Hindlimb muscle (tissue), 1 donor: ENCODE measurements around the gene CAGE1. TPM values are rescaled to one million over a fixed set of nuclear protein-coding genes. Genes with fewer than 3 reads are reported as not detected.

Source experiments
- DNase-seq: peaks from one replicate; pipeline ENCODE4 v3.0.0-alpha.2; 2013
- polyA plus RNA-seq: library from polyadenylated mRNA; unstranded; fragments of 120-200 nt; gene quantifications from one replicate; pipeline ENCODE4 v1.2.1, GENCODE V29; 2013; ENCODE audit not compliant: insufficient read length

The CAGE1 gene
- 0.06 TPM for polyA plus RNA-seq

GRCh38 chr6:7389451-7390225, at the start of gene CAGE1, which contains the start of gene RIOK1:
CAGE1 (minus strand) TSS chr6:7389742; CDS start chr6:7387173, 2,569 bp downstream.
RIOK1 (plus strand) TSS chr6:7389808; CDS start chr6:7390003, 195 bp downstream.
- DNase-seq = peak; percentile 94

DNA sequence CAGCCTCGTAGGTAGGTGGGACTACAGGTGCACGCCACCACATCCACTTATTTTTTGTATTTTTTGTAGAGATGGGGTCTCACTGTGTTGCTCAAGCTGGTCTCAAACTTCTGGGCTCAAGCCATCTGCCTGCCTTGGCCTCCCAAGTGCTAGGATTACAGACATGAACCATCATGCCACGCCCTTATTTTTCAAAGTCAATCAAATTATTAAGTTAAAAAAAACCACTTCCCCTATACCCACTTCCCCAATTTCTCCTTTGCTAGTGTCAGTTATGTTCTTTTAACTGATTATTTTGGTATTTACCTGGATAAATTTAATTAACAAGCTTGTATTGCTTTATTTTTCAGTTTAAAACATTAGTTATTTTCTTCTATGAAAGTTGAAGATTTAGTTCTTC, 49.7 kb upstream of the CAGE1 start:
- DNase-seq = no peak

DNA sequence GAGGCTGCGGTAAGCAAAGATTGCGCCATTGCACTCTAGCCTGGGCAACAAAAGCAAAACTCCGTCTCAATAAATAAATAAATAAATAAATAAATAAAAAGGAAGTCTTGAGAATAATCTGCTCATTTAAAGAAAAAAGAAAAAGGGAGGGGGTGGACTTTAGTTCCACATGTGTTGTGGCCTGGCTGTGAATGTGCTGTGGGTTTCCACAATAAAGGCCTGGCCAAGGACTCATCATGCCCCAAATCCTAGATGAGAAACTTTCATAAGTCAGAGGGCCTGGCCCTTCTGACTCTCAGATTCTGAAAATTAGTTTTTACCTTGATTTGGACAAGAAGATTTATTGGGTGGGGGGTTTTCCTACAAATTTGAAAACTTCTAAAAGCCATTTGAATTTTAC, 48.5 kb upstream of the CAGE1 start:
- DNase-seq = no peak

- DNase-seq = no peak
These were observed 45.1 kb upstream of the CAGE1 start for GRCh38 chr6:7434672-7435071.

GRCh38 chr6:7433121-7433617, 43.6 kb upstream of the CAGE1 start:
- no peak for DNase-seq

DNA sequence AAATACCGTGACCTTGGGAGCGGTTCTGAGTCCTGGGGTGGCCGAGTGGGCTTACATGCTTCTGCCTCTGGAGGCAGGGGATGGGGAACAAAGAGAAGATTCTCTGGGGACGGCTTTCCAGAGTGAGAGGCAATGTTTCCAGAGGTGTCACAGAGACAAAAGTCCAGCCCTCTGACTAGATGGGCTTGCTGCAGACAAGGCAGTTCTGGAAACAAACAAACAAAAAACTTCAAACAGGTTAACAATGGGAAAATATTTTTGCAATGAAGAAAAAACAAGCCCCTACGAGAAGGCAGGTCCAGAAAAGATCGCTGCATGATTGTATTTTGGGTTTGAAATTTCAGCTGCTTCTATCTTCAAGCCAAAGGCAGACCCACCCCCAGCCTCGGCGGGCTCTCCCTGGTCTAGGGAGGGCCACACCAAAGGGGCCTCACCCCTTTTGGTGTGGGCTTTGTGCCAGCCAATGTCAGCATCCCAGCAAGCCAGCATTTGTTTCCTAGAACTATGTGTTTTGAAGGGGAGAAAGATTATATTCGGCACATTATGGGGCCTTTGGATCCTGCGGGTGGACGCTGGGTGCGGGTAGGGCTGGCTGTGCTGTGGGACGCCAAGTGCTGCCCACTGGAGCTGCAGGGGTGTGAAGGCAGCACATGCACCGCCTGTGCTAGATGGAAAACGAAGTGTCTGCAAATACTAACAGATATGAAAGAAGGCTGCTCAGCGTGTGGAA, 43.0 kb upstream of the CAGE1 start:
- DNase-seq = no peak

- DNase-seq = no peak
These were observed 42.3 kb upstream of the CAGE1 start for GRCh38 chr6:7431674-7432390.

GRCh38 chr6:7431313-7431673, 41.8 kb upstream of the CAGE1 start:
- no peak for DNase-seq

- DNase-seq = no peak
These were observed 37.1 kb upstream of the CAGE1 start for GRCh38 chr6:7426447-7427169.

- no peak for DNase-seq
These were observed 36.3 kb upstream of the CAGE1 start for GRCh38 chr6:7425808-7426190.

GRCh38 chr6:7424967-7425807, 35.6 kb upstream of the CAGE1 start:
- DNase-seq = no peak

- no peak for DNase-seq
These were observed 34.5 kb upstream of the CAGE1 start for GRCh38 chr6:7424058-7424457.

DNA sequence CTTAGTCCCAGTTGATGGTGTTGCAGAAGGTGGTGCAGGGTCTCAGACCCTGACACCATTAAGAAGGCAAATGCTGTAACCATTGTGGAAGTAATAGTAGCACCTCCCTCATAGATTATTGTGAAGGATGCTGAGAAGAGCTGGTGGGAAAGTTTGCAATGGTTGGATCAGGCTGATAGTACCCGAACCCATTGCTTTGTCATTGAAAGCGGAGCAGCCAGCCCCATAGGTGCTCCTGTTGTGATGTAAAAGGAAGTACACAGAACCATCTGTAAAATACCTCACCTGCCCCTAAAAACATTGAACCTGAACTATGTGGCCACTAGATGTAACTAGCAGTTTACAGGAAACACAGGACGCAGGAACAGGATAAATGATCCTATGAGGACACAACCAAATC, 31.5 kb upstream of the CAGE1 start:
- no peak for DNase-seq

DNA sequence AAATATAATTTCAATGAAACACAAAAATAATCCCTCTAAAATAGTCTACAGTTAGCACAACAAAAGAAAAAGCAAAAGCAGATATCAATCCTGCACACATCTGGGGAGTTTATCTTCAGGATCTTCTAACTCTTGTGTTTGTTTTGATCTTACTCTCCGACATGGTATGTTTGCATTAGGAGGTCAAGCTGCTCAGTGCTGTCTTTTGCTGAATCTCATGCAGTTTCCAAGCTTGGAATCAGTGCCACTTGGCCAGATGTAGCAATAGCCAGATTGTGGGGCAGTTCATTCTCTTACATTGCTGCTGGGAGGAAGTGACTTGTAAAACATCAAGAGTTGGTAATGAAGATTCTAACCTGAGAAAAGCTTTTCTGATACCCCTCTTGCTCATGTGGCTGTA, 29.5 kb upstream of the CAGE1 start:
- no peak for DNase-seq

- no peak for DNase-seq
These were observed 28.8 kb upstream of the CAGE1 start for GRCh38 chr6:7418238-7418905.

- no peak for DNase-seq
These were observed 28.1 kb upstream of the CAGE1 start for GRCh38 chr6:7417684-7418083.

DNA sequence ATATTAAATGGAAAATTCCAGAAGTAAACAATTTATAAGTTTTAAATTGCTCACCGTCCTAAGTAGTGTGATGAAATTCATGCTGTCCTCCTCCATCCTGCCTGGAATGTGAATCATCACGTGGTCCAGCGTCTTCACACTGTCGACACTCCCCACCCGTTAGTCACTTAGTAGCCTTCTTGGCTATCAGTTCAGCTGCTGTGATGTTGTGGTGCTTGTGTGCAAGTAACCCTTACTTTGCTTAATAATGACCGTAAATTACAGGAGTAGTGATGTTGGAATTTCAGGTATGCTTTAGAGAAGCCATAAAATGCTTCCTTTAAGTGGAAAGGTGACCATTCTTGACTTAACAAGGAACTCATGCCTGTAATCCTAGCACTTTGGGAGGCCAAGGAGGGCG, 25.3 kb upstream of the CAGE1 start:
- no peak for DNase-seq

DNA sequence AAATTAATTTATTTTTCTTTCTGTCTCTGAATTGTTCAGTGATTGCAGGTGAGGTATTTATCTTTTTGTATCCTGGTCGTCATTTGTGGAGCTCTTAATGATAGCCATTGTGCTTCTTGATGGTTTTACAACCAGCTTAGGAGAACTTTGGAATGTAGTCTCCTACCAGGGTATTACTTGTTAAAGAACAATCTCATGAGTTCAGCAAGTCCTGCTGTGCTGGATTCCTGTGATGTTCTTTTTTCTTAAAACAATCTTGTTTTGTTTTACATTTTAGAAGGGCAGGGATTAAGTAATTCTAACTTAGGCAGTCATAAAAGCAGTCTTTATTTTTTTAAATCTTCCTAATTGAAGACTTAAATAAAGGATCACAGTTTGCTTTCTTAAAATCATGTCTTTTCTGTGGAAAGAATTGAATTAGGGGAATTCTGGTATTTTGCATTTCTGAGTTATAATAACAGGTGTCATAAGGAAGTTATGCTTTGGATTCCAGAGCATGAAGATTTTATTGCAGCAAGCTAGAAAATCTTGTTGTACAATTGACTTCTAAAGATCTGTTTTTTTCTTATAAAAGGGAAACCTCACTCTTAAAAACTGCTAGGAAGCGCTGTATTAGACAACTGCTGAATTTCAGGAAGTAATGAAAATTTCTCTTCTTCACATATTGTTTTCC, 23.7 kb upstream of the CAGE1 start:
- DNase-seq = no peak

GRCh38 chr6:7411328-7411727, 21.8 kb upstream of the CAGE1 start:
- no peak for DNase-seq

GRCh38 chr6:7410851-7411250, 21.3 kb upstream of the CAGE1 start:
- no peak for DNase-seq
